Esophagus muscularis mucosa (tissue), 4 donors: ENCODE measurements around the gene INPP4B.
"Not testable (repeated sequence)": the region's sequence is repeated elsewhere in the genome, so short reads cannot be mapped to it uniquely, and the experiment has no call there.

Experiments
- CTCF ChIP-seq, 3 experiments: fragments of 200-600 bp in 2 of 3; fragments of 450-650 bp in 1 of 3; sonication (generic) in 2 of 3; IDR thresholded peaks; one replicate each; pipeline ENCODE4 v1.5.1; 2017 to 2019; ENCODE audit warnings: antibody characterized with exemption in 3 of 3, mild to moderate bottlenecking in 2 of 3, moderate library complexity in 1 of 3
- EP300 ChIP-seq: sonication (generic); formaldehyde crosslinking; IDR thresholded peaks from one replicate; pipeline ENCODE4 v1.6.1; 2017; ENCODE audit warnings: antibody characterized with exemption
- POLR2AphosphoS5 ChIP-seq, 2 donors: sonication (generic); formaldehyde crosslinking; IDR thresholded peaks; one replicate each; pipeline ENCODE4 v1.6.1; 2017; ENCODE audit warnings: antibody characterized with exemption in 2 of 2

GRCh38 chr4:142066562-142066961 lies 779.5 kb downstream of the INPP4B start:
- not testable (repeated sequence) for TF ChIP-seq CTCF (IDR thresholded peaks at IDR 0.05); POLR2AphosphoS5 (IDR thresholded peaks at IDR 0.05); EP300
